ENCODE results near the gene FAM83E.
"Not testable (repeated sequence)": the region's sequence is repeated elsewhere in the genome, so short reads cannot be mapped to it uniquely, and the experiment has no call there.

Gene FAM83E

GRCh38 chr19:48614436-48615230 lies at the start of gene FAM83E:
Gene FAM83E, minus strand, starts transcription at chr19:48615076. Its CDS starts 1,704 bp downstream, at chr19:48613372.
- no peak for DNase-seq

DNA sequence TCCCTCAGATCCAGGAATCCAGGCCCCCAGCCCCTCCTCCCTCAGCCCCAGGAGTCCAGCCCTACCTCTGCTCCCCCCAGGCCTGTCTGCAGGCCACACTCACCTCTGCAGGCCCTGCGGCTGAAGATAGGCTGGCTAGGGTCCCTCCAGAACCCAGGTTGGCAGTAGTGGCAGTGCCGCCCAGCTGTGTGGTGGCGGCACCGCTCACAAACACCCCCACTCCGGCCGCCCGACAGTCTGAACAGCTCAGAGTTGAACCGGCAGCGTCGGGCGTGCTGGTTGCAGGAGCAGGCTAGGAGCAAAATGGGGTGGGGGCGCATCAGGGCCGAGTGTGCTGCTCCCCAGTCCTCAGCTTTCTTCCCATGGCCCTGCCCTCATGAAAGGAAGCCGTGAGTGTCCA lies 49.6 kb upstream of the FAM83E start:
- no peak for DNase-seq

- no peak for DNase-seq
Observed at GRCh38 chr19:48663667-48664066, 48.8 kb upstream of the FAM83E start.

GRCh38 chr19:48661711-48662090 lies 46.8 kb upstream of the FAM83E start:
- DNase-seq, result no peak

DNA sequence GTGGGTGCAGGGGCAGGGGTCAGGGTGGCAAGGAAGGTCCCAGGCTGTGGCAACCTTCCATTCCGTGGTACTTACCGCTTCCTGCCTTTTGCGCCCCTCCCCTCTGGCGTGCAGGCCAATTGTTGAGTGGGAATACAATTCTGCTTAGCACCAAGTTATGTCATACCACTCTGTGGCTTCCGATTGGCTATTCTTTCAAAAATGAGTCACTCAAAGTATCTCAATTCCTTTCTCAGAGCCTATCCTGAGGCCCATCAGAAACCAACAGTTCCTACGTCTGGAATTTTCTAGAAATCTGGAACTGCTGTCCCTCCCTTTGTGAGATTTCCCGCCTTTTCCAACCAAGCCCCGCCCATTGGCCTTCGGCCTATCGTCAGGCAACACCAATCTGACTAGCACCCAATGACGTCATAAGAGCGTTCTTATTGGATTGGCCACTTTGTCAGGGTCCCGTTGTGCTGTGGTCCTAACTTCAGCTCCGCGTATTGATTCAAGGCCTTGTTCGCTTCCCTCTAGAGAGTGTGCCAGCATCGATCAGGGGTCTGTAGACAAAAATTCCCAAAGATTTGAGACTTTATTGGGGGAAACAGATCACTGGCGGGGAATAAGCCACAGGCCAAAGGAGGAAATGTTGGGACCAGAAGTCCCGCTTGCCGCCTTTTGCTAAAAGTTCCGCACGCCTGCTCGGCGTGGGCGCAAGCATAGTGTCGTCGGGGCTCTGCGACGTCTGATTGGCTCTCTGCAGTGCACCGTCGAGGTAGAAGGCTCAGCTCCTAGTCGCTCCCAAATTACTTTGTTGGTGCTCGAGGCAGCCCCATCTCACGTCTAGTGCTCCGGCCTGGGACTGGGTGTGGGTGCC lies 46.2 kb upstream of the FAM83E start:
- DNase-seq, result peak; percentile 82

DNA sequence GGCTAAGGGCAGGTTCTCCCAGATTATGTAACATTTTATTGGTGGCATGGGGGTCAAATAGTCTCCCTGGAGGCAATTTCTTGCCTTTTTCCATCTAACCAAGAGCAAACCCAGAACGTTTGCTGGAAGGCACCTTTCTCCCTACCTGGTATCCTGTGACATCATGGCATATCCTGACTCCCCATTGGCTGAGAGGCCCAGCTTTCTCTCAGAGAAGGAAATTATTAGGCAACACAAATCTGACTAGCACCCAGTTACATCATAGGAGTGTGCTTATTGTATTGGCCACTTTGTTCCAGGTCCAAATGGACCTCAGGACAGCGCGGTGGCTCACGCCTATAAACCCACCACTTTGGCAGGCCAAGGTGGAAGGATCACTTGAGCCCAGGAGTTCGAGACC lies 44.9 kb upstream of the FAM83E start:
- no peak for DNase-seq

- no peak for DNase-seq
Observed at GRCh38 chr19:48658483-48658882, 43.6 kb upstream of the FAM83E start.

GRCh38 chr19:48657828-48658227 lies 43.0 kb upstream of the FAM83E start:
- DNase-seq, result not testable (repeated sequence)

- no peak for DNase-seq
Observed at GRCh38 chr19:48656840-48657474, 42.1 kb upstream of the FAM83E start.

GRCh38 chr19:48654299-48655059 lies 39.6 kb upstream of the FAM83E start:
- peak; percentile 81 for DNase-seq

GRCh38 chr19:48651683-48652048 lies 36.8 kb upstream of the FAM83E start:
- no peak for DNase-seq

DNA sequence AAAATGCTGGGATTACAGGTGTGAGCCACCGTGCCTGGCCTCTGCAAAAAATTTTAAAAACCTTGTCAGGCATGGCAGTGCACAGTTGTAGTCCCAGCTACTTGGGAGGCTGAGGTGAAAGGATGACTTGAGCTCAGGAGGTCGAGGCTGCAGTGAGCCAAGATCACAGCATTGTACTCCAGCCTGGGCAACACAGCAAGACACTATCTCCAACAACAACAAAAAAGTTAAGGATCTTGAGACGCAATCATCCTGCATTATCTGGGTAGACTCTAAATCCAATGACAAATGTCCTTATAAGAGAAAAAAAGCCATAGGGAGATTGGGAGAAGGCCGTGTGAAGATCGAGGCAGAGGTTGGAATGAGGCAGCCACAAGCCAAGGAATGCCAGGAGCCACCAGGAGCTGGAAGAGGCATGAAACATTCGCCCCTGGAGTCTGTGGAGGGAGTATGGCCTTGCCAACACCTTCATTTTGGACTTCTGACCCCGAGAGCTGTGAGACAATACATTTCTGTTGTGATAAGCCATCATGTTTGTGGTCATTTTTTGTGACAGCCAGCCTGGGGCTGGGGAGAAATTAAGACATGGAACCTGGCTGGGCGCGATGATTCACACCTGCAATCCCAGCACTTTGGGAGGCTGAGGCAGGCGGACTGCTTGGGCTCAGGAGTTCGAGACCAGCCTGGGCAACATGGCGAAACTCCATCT lies 36.3 kb upstream of the FAM83E start:
- no peak for DNase-seq

- DNase-seq, result no peak
Observed at GRCh38 chr19:48648134-48648533, 33.3 kb upstream of the FAM83E start.

- DNase-seq, result no peak
Observed at GRCh38 chr19:48646722-48647216, 31.9 kb upstream of the FAM83E start.

- peak; percentile 95 for DNase-seq
Observed at GRCh38 chr19:48646001-48646721, 31.3 kb upstream of the FAM83E start, which contains the start of gene CA11. Gene CA11, minus strand, starts transcription at chr19:48646187. Its CDS starts 555 bp downstream, at chr19:48645632.

GRCh38 chr19:48645620-48646000 lies 30.7 kb upstream of the FAM83E start:
- no peak for DNase-seq

GRCh38 chr19:48644839-48645619 lies 30.2 kb upstream of the FAM83E start:
- peak; percentile 84 for DNase-seq

DNA sequence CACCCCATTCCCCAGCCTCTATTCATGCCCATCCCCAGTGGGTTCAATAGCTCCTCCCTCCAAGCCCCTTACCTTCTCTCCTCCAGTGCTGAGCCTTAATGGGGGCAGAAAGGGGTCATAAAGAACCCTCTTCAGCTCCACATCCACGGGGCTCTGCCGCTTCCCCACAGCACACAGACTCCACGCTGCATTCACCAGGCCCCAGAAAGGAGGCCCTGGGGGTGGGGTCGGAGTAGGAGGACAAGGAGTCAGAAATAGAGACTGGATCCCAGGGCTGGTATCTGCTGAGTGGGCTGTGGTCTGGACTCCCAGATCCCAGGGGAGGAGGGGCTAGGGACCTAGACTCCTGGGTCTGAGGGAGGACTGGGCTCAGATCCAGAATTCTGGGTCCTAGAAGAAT lies 29.5 kb upstream of the FAM83E start:
- no peak for DNase-seq

GRCh38 chr19:48642862-48643261 lies 28.0 kb upstream of the FAM83E start:
- no peak for DNase-seq

DNA sequence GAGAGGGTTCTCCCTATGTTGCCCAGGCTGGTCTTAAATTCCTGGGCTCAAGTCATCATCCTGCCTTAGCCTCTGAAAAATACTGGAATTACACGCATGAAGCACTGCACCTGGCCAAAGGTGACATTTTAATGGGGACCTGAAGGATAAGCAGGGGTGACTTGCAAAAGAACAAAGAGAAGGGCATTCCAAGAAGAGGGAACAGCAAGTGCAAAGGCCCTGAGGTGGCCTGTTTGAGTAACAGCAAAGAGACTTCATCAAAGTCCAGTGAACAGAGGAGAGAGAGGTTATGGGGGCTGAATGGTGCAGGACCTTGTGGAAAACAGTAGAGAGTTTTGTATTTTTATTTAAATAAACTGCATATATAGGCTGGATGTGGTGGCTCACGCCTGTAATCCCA lies 27.0 kb upstream of the FAM83E start:
- DNase-seq, result no peak

All from right hindlimb (tissue), 1 donor.